B cell (primary cell): ENCODE results near the gene NPBWR2. TPM values are rescaled to one million over a fixed set of nuclear protein-coding genes. Genes with fewer than 3 reads are reported as not detected.

Experiments used
- ATAC-seq: fragments of 200-7000 bp; cut with Tn5 transposase; one replicate; pipeline ENCODE4 v1.10.0; 2021; ENCODE audit warnings: low read depth, mild to moderate bottlenecking, moderate number of reproducible peaks, moderate library complexity
- CTCF ChIA-PET: fragments of 350-600 bp; sonication (Branson Sonifier 250); formaldehyde crosslinking; loops from one replicate; lab custom pipeline; 2021; ENCODE audit warnings: antibody characterized with exemption, inconsistent platforms; lab: Charles Lee
- POLR2A ChIA-PET: fragments of 350-600 bp; sonication (Branson Sonifier 250); formaldehyde crosslinking; loops from one replicate; lab custom pipeline; 2021; ENCODE audit warnings: antibody characterized with exemption; lab: Charles Lee
- DNase-seq: peaks from one replicate; pipeline ENCODE4 v3.0.0; 2013
- H2AFZ ChIP-seq: 2 replicates; pipeline ENCODE4 v1.6.1; 2012; ENCODE audit warnings: mild to moderate bottlenecking, low read depth, low read length; ENCODE audit not compliant: insufficient read depth, poor library complexity, severe bottlenecking
- H3K27ac ChIP-seq, 2 donors: 1 replicate in 1 of 2; 2 replicates in 1 of 2; pipeline ENCODE4 v1.5.1; 2012 to 2013; ENCODE audit warnings: low read length in 2 of 2, mild to moderate bottlenecking in 2 of 2, moderate library complexity in 1 of 2
- H3K27me3 ChIP-seq, 4 experiments: fragments of 200-600 bp in 1 of 4; sonication (generic) in 1 of 4; replicated peaks in 1 of 4; 1 replicate in 2 of 4; 2 replicates in 2 of 4; pipeline versions ENCODE4 v1.6.1 to v1.7.0; 2013 to 2016; ENCODE audit warnings: low read length in 3 of 4, mild to moderate bottlenecking in 2 of 4, mixed read lengths in 1 of 4, moderate library complexity in 1 of 4; ENCODE audit not compliant: insufficient read depth in 4 of 4, control insufficient read depth in 3 of 4; ENCODE audit errors: control extremely low read depth in 1 of 4
- H3K36me3 ChIP-seq, 2 experiments: replicated peaks in 1 of 2; 1 replicate in 1 of 2; 2 replicates in 1 of 2; pipeline versions ENCODE4 v1.6.1 to v1.7.1; 2013; ENCODE audit warnings: low read length in 1 of 2; ENCODE audit not compliant: insufficient read depth in 2 of 2, control insufficient read depth in 1 of 2; ENCODE audit errors: control extremely low read depth in 1 of 2, extremely low read depth in 1 of 2
- H3K4me1 ChIP-seq, 2 donors: fragments of 200-600 bp in 1 of 2; sonication (generic) in 1 of 2; 1 replicate in 1 of 2; 2 replicates in 1 of 2; pipeline versions ENCODE4 v1.5.1 to v1.6.1; 2013 to 2017; ENCODE audit warnings: low read length in 2 of 2; ENCODE audit not compliant: control insufficient read depth in 2 of 2, insufficient read depth in 2 of 2
- H3K4me2 ChIP-seq: replicated peaks from 2 replicates; pipeline ENCODE3; 2012; ENCODE audit warnings: mild to moderate bottlenecking, low read depth, low read length; ENCODE audit not compliant: poor library complexity, severe bottlenecking
- H3K4me3 ChIP-seq, 5 experiments: fragments of 200-600 bp in 1 of 5; sonication (generic) in 1 of 5; 1 replicate in 3 of 5; 2 replicates in 2 of 5; pipeline versions ENCODE4 v1.5.1 to v1.7.0; 2011 to 2016; ENCODE audit warnings: low read length in 4 of 5, mild to moderate bottlenecking in 4 of 5, low read depth in 2 of 5, control low read depth in 1 of 5, moderate library complexity in 1 of 5; ENCODE audit not compliant: insufficient read depth in 1 of 5; ENCODE audit errors: control extremely low read depth in 1 of 5, extremely low read depth in 1 of 5
- H3K79me2 ChIP-seq: fragments of 200-600 bp; sonication (generic); one replicate; pipeline ENCODE4 v1.6.0; 2016; ENCODE audit warnings: low read length; ENCODE audit not compliant: control insufficient read depth, insufficient read depth
- H3K9ac ChIP-seq: fragments of 200-600 bp; sonication (generic); 2 replicates; pipeline ENCODE4 v1.6.1; 2017; ENCODE audit warnings: mild to moderate bottlenecking, low read length, moderate library complexity
- H3K9me3 ChIP-seq, 3 donors: one replicate each; pipeline versions ENCODE4 v1.6.1 to v1.7.1; 2013; ENCODE audit warnings: low read length in 2 of 3; ENCODE audit not compliant: control insufficient read depth in 2 of 3, insufficient read depth in 1 of 3; ENCODE audit errors: control extremely low read depth in 1 of 3
- H4K20me1 ChIP-seq: 2 replicates; pipeline ENCODE4 v1.6.0; 2012; ENCODE audit warnings: mild to moderate bottlenecking, low read length; ENCODE audit not compliant: insufficient read depth, control insufficient read depth, poor library complexity, severe bottlenecking
- H3K27ac Mint-ChIP-seq: one replicate; pipeline ENCODE4 v1.8.0; 2021; ENCODE audit warnings: mixed read lengths
- H3K27me3 Mint-ChIP-seq: one replicate; pipeline ENCODE4 v1.8.0; 2021; ENCODE audit warnings: mixed read lengths
- H3K4me1 Mint-ChIP-seq: one replicate; pipeline ENCODE4 v1.8.0; 2021; ENCODE audit warnings: mixed read lengths
- H3K4me3 Mint-ChIP-seq: one replicate; pipeline ENCODE4 v1.8.0; 2021; ENCODE audit warnings: mixed read lengths
- H3K9me3 Mint-ChIP-seq: one replicate; pipeline ENCODE4 v1.8.0; 2022; ENCODE audit warnings: mixed read lengths; ENCODE audit not compliant: insufficient read depth
- EZH2 ChIP-seq: IDR thresholded peaks from 2 replicates; pipeline ENCODE4 v1.6.1; 2012; ENCODE audit warnings: borderline replicate concordance, low read depth, mild to moderate bottlenecking, moderate library complexity, low read length; ENCODE audit not compliant: insufficient read depth, poor library complexity, severe bottlenecking
- WGBS: methylation state at CpG from one replicate; pipeline ENCODE4 v1.1.5; 2013; ENCODE audit warnings: missing lambda C conversion rate; ENCODE audit not compliant: insufficient coverage; 5-methylcytosine and 5-hydroxymethylcytosine counted together
- intact Hi-C: fragments of 100-400 bp; cut with micrococcal nuclease; formaldehyde crosslinking; loops from one replicate; pipeline ENCODE4 v1.10.0; 2022
- polyA plus RNA-seq: library from polyadenylated mRNA; depleted of rRNA; stranded (reverse); fragments of >200 nt; gene quantifications from 2 replicates; pipeline ENCODE4 v1.2.3, GENCODE V29; 2012
- total RNA-seq, 2 donors: library from RNA; stranded (reverse); fragments of 120-200 nt in 1 of 2; gene quantifications; 1 replicate in 1 of 2; 2 replicates in 1 of 2; pipeline versions ENCODE4 v1.2.3 to v1.2.4, GENCODE V29; 2013 to 2022
- TF ChIP-seq, protein P1 (sequence below): fragments of 200-600 bp; IDR thresholded peaks from one replicate; pipeline ENCODE4 v1.8.0; 2022; ENCODE audit warnings: antibody characterized with exemption, mild to moderate bottlenecking

The NPBWR2 gene
- total and polyA plus RNA-seq, 2 donors (not counting 1 experiment from before 2014, with no cell fraction given): 0.21 TPM; not detected in 1

DNA sequence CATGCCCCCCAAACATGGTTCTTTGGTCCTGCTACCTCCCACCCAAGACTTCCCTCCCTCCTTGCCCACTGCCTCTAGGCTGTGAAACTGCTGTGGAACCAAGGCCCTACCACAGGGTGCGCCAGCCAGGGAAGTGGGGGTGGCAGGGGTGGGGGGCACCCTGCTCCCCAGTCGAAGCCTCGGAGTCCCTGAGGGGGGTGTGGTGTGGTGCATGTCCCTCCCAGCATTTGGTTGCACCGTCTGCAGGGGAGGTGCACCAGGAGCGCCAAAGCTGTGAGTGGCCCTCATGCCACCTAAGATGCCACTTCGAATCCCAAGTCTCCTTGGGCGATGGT is 29.9 kb downstream of the NPBWR2 start:
- Histone ChIP-seq H3K27ac (peak overlapping the region; percentile 77 to 83), H3K79me2 (peaks cover 20% of the 10 kb centered on the region), H2AFZ (no peak overlapping the region), H3K4me3 (peak overlapping the region; percentile 80 to 98 (median 96)), H3K9me3 (no peaks in the 10 kb centered on the region), H3K9ac (peak overlapping the region; percentile 85), H3K36me3 (peaks cover 0 to 39% of the 10 kb centered on the region in 2 experiments), H4K20me1 (peaks cover 60% of the 10 kb centered on the region), H3K4me1 (peaks cover 32 to 68% of the 10 kb centered on the region in 2 donors), H3K4me2 (peak overlapping the region; percentile 96), H3K27me3 (no peaks in the 10 kb centered on the region)
- CTCF ChIA-PET: interaction anchor here (0.9 to 11.8 kb wide), 10 partner anchors 8 to 97 kb away, joined by 3 to 220 read pairs (median 4); partner anchors contain the start of genes PRPF6 and TCEA2
- DNase-seq: no peak
- Mint-ChIP-seq H3K9me3 (no peaks in the 10 kb centered on the region), H3K27ac (peak overlapping the region; percentile 92), H3K4me3 (peak overlapping the region; percentile 87), H3K27me3 (no peaks in the 10 kb centered on the region), H3K4me1 (peaks cover 52% of the 10 kb centered on the region)
- 0% methylated on average over 4 of the region's 7 CpGs for WGBS
- POLR2A ChIA-PET: interaction anchor here (0.6 to 5.5 kb wide), 10 partner anchors 8 to 525 kb away, joined by 3 to 55 read pairs (median 10); partner anchors contain the start of gene TCEA2
- intact Hi-C loops: loop anchor here (2.0 to 5.0 kb wide), 3 partner anchors 120 to 213 kb away; partner anchors contain the start of genes PCMTD2, TPD52L2 and UCKL1
- TF ChIP-seq EZH2: no peak
- TF ChIP-seq, protein P1, sequence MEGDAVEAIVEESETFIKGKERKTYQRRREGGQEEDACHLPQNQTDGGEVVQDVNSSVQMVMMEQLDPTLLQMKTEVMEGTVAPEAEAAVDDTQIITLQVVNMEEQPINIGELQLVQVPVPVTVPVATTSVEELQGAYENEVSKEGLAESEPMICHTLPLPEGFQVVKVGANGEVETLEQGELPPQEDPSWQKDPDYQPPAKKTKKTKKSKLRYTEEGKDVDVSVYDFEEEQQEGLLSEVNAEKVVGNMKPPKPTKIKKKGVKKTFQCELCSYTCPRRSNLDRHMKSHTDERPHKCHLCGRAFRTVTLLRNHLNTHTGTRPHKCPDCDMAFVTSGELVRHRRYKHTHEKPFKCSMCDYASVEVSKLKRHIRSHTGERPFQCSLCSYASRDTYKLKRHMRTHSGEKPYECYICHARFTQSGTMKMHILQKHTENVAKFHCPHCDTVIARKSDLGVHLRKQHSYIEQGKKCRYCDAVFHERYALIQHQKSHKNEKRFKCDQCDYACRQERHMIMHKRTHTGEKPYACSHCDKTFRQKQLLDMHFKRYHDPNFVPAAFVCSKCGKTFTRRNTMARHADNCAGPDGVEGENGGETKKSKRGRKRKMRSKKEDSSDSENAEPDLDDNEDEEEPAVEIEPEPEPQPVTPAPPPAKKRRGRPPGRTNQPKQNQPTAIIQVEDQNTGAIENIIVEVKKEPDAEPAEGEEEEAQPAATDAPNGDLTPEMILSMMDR: no peak
- ATAC-seq: peak; percentile 0

DNA sequence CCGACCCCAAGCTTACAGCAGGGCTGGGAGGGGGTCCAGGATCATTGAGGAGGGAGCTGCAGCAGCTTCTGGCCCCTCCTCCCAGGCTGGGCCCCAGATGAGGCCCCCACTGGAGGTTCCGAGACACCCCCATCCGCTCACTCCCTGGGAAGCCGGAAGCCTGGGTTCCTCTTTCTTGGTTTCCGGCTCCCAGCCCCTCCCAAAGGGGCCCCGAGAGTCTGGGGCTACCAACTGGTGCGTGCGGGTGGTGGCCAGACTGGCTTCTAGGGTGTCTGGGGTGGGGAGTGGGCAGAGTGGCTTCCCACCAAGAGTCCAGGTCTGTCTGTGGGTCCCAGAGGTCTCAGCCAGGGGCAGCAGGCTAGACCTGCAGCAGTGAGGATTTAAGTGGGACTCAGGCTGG is 30.3 kb downstream of the NPBWR2 start:
- Mint-ChIP-seq H3K4me1 (peaks cover 52% of the 10 kb centered on the region), H3K4me3 (peak overlapping the region; percentile 87), H3K27me3 (no peaks in the 10 kb centered on the region), H3K9me3 (no peaks in the 10 kb centered on the region), H3K27ac (peak overlapping the region; percentile 92)
- no peaks in the 10 kb centered on the region for H3K9me3 ChIP-seq
- ChIA-PET POLR2A (interaction anchor here (1.4 to 5.5 kb wide), 4 partner anchors 11 to 34 kb away, joined by 4 to 55 read pairs (median 20); partner anchors contain the start of gene TCEA2), CTCF (interaction anchor here (0.9 to 11.8 kb wide), 5 partner anchors 15 to 41 kb away, joined by 3 to 220 read pairs (median 41); partner anchors contain the start of gene TCEA2)
- peak overlapping the region; percentile 96 for H3K4me2 ChIP-seq
- H4K20me1 ChIP-seq: peaks cover 64% of the 10 kb centered on the region
- WGBS: 0% methylated on average over 8 of the region's 8 CpGs
- no peak overlapping the region for H2AFZ ChIP-seq
- peak overlapping the region; percentile 77 to 83 for H3K27ac ChIP-seq
- H3K79me2 ChIP-seq: peaks cover 20% of the 10 kb centered on the region
- peak overlapping the region; percentile 80 to 98 (median 96) for H3K4me3 ChIP-seq
- H3K27me3 ChIP-seq: no peaks in the 10 kb centered on the region
- peaks cover 0 to 43% of the 10 kb centered on the region in 2 experiments for H3K36me3 ChIP-seq
- intact Hi-C loops: loop anchor here (2.0 to 5.0 kb wide), 3 partner anchors 120 to 212 kb away; partner anchors contain the start of genes PCMTD2, TPD52L2 and UCKL1
- DNase-seq (peak; percentile 79), ATAC-seq (peak; percentile 8)
- peak overlapping the region; percentile 85 for H3K9ac ChIP-seq
- TF ChIP-seq, protein P1: no peak
- no peak for TF ChIP-seq EZH2
- H3K4me1 ChIP-seq: peaks cover 28 to 68% of the 10 kb centered on the region in 2 donors
